Measurements from ENCODE around the gene TXNRD1.

DNA sequence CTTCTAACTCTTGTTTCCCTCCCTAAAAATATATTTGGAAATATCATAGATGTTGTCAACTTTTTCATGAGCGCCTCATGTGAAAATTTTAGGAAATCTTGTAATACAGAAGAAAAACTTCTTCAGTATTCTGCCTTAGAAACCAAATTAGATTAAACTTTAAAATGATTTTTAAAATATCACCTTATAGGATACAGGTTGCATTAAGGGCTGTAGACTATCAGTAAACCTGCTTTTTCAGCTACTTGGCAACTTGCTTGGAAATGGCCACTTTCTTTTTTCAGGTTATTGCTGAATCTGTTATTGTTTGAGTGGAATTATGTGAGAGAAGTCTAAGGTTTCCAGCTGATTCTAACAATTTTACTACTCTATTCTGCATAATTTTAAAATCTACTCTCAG is 97.1 kb downstream of the TXNRD1 start:
- TF ChIP-seq, protein P1, sequence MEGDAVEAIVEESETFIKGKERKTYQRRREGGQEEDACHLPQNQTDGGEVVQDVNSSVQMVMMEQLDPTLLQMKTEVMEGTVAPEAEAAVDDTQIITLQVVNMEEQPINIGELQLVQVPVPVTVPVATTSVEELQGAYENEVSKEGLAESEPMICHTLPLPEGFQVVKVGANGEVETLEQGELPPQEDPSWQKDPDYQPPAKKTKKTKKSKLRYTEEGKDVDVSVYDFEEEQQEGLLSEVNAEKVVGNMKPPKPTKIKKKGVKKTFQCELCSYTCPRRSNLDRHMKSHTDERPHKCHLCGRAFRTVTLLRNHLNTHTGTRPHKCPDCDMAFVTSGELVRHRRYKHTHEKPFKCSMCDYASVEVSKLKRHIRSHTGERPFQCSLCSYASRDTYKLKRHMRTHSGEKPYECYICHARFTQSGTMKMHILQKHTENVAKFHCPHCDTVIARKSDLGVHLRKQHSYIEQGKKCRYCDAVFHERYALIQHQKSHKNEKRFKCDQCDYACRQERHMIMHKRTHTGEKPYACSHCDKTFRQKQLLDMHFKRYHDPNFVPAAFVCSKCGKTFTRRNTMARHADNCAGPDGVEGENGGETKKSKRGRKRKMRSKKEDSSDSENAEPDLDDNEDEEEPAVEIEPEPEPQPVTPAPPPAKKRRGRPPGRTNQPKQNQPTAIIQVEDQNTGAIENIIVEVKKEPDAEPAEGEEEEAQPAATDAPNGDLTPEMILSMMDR (IDR thresholded peaks at IDR 0.05), result no peak
- TF ChIP-seq POLR2A (IDR thresholded peaks at IDR 0.05), result no peak

Data from Peyer's patch (tissue), 4 donors.